Measurements from ENCODE around the gene TMA16. TPM values are rescaled to one million over a fixed set of nuclear protein-coding genes. Genes with fewer than 3 reads are reported as not detected.
A peak's percentile ranks its signal among the peaks of the same experiment; 100 is the strongest.
"Not testable (repeated sequence)": the region's sequence is repeated elsewhere in the genome, so short reads cannot be mapped to it uniquely, and the experiment has no call there.

Gene TMA16
- total RNA-seq, result 20.9 TPM

- H3K4me1 ChIP-seq (ENCODE audit: control insufficient read depth in 3 of 3, insufficient read depth in 3 of 3, low read length in 3 of 3), result peaks cover 0 to 6% (median 0%) of the 10 kb centered on the region in 3 donors
- H3K9ac ChIP-seq (ENCODE audit: low read depth in 1 of 3, low read length in 3 of 3), result peak within 1 kb of the TSS; percentile 83 to 95 (median 85)
- H3K9me3 ChIP-seq (ENCODE audit: control insufficient read depth in 3 of 3, low read length in 3 of 3), result no peaks in the 10 kb centered on the region
- peak within 1 kb of the TSS; percentile 65 for H3K27ac ChIP-seq (ENCODE audit: low read depth, low read length)
- H3K36me3 ChIP-seq (ENCODE audit: control insufficient read depth in 3 of 3, insufficient read depth in 3 of 3, low read length in 3 of 3), result no peaks in the 10 kb centered on the region
- H3K27me3 ChIP-seq (ENCODE audit: control insufficient read depth in 3 of 3, insufficient read depth in 3 of 3, low read length in 3 of 3), result no peaks in the 10 kb centered on the region
- H3K4me3 ChIP-seq (ENCODE audit: low read length in 3 of 3), result peak within 1 kb of the TSS; percentile 90 to 96 (median 92)
Measured at GRCh38 chr4:163494360-163495241, at the start of gene TMA16. Gene TMA16 (plus strand): TSS chr4:163494690. CDS start chr4:163494802, 112 bp downstream.

GRCh38 chr4:163447023-163447422, 47.5 kb upstream of the TMA16 start:
- not testable (repeated sequence) for H3K9me3 ChIP-seq (ENCODE audit: control insufficient read depth in 3 of 3, low read length in 3 of 3); H3K4me3 ChIP-seq (ENCODE audit: low read length in 3 of 3); H3K36me3 ChIP-seq (ENCODE audit: control insufficient read depth in 3 of 3, insufficient read depth in 3 of 3, low read length in 3 of 3); H3K9ac ChIP-seq (ENCODE audit: low read depth in 1 of 3, low read length in 3 of 3); H3K4me1 ChIP-seq (ENCODE audit: control insufficient read depth in 3 of 3, insufficient read depth in 3 of 3, low read length in 3 of 3); H3K27me3 ChIP-seq (ENCODE audit: control insufficient read depth in 3 of 3, insufficient read depth in 3 of 3, low read length in 3 of 3); H3K27ac ChIP-seq (ENCODE audit: low read depth, low read length)

GRCh38 chr4:163447481-163447880, 47.0 kb upstream of the TMA16 start:
- no peaks in the 10 kb centered on the region for H3K4me1 ChIP-seq (ENCODE audit: control insufficient read depth in 3 of 3, insufficient read depth in 3 of 3, low read length in 3 of 3)
- H3K4me3 ChIP-seq (ENCODE audit: low read length in 3 of 3), result no peak overlapping the region
- no peaks in the 10 kb centered on the region for H3K9me3 ChIP-seq (ENCODE audit: control insufficient read depth in 3 of 3, low read length in 3 of 3)
- no peak overlapping the region for H3K27ac ChIP-seq (ENCODE audit: low read depth, low read length)
- H3K36me3 ChIP-seq (ENCODE audit: control insufficient read depth in 3 of 3, insufficient read depth in 3 of 3, low read length in 3 of 3), result no peaks in the 10 kb centered on the region
- no peaks in the 10 kb centered on the region for H3K27me3 ChIP-seq (ENCODE audit: control insufficient read depth in 3 of 3, insufficient read depth in 3 of 3, low read length in 3 of 3)
- no peak overlapping the region for H3K9ac ChIP-seq (ENCODE audit: low read depth in 1 of 3, low read length in 3 of 3)

- Histone ChIP-seq H3K36me3 (ENCODE audit: control insufficient read depth in 3 of 3, insufficient read depth in 3 of 3, low read length in 3 of 3) (no peaks in the 10 kb centered on the region), H3K27me3 (ENCODE audit: control insufficient read depth in 3 of 3, insufficient read depth in 3 of 3, low read length in 3 of 3) (no peaks in the 10 kb centered on the region), H3K4me3 (ENCODE audit: low read length in 3 of 3) (no peak overlapping the region), H3K9me3 (ENCODE audit: control insufficient read depth in 3 of 3, low read length in 3 of 3) (no peaks in the 10 kb centered on the region), H3K27ac (ENCODE audit: low read depth, low read length) (no peak overlapping the region), H3K4me1 (ENCODE audit: control insufficient read depth in 3 of 3, insufficient read depth in 3 of 3, low read length in 3 of 3) (no peaks in the 10 kb centered on the region), H3K9ac (ENCODE audit: low read depth in 1 of 3, low read length in 3 of 3) (no peak overlapping the region)
Measured at GRCh38 chr4:163448540-163449203, 45.8 kb upstream of the TMA16 start.

- H3K4me1 ChIP-seq (ENCODE audit: control insufficient read depth in 3 of 3, insufficient read depth in 3 of 3, low read length in 3 of 3), result no peaks in the 10 kb centered on the region
- no peak overlapping the region for H3K4me3 ChIP-seq (ENCODE audit: low read length in 3 of 3)
- H3K9ac ChIP-seq (ENCODE audit: low read depth in 1 of 3, low read length in 3 of 3), result no peak overlapping the region
Measured at GRCh38 chr4:163462556-163462955, 31.9 kb upstream of the TMA16 start.

GRCh38 chr4:163467082-163467770, 27.3 kb upstream of the TMA16 start:
- no peaks in the 10 kb centered on the region for H3K9me3 ChIP-seq (ENCODE audit: control insufficient read depth in 3 of 3, low read length in 3 of 3)

More at GRCh38 chr4:163462556-163462955, 31.9 kb upstream of the TMA16 start:
- H3K9me3 ChIP-seq (ENCODE audit: control insufficient read depth in 3 of 3, low read length in 3 of 3), result no peaks in the 10 kb centered on the region
- no peaks in the 10 kb centered on the region for H3K36me3 ChIP-seq (ENCODE audit: control insufficient read depth in 3 of 3, insufficient read depth in 3 of 3, low read length in 3 of 3)
- H3K27ac ChIP-seq (ENCODE audit: low read depth, low read length), result no peak overlapping the region
- H3K27me3 ChIP-seq (ENCODE audit: control insufficient read depth in 3 of 3, insufficient read depth in 3 of 3, low read length in 3 of 3), result no peaks in the 10 kb centered on the region

GRCh38 chr4:163470391-163470790, 24.1 kb upstream of the TMA16 start:
- Histone ChIP-seq H3K4me1 (ENCODE audit: control insufficient read depth in 3 of 3, insufficient read depth in 3 of 3, low read length in 3 of 3) (no peaks in the 10 kb centered on the region), H3K9ac (ENCODE audit: low read depth in 1 of 3, low read length in 3 of 3) (no peak overlapping the region), H3K27ac (ENCODE audit: low read depth, low read length) (no peak overlapping the region), H3K4me3 (ENCODE audit: low read length in 3 of 3) (no peak overlapping the region), H3K27me3 (ENCODE audit: control insufficient read depth in 3 of 3, insufficient read depth in 3 of 3, low read length in 3 of 3) (no peaks in the 10 kb centered on the region), H3K36me3 (ENCODE audit: control insufficient read depth in 3 of 3, insufficient read depth in 3 of 3, low read length in 3 of 3) (no peaks in the 10 kb centered on the region), H3K9me3 (ENCODE audit: control insufficient read depth in 3 of 3, low read length in 3 of 3) (no peaks in the 10 kb centered on the region)

More at GRCh38 chr4:163467082-163467770, 27.3 kb upstream of the TMA16 start:
- Histone ChIP-seq H3K36me3 (ENCODE audit: control insufficient read depth in 3 of 3, insufficient read depth in 3 of 3, low read length in 3 of 3) (no peaks in the 10 kb centered on the region), H3K9ac (ENCODE audit: low read depth in 1 of 3, low read length in 3 of 3) (no peak overlapping the region), H3K4me3 (ENCODE audit: low read length in 3 of 3) (no peak overlapping the region), H3K27me3 (ENCODE audit: control insufficient read depth in 3 of 3, insufficient read depth in 3 of 3, low read length in 3 of 3) (no peaks in the 10 kb centered on the region), H3K27ac (ENCODE audit: low read depth, low read length) (no peak overlapping the region), H3K4me1 (ENCODE audit: control insufficient read depth in 3 of 3, insufficient read depth in 3 of 3, low read length in 3 of 3) (no peaks in the 10 kb centered on the region)

- H3K9ac ChIP-seq (ENCODE audit: low read depth in 1 of 3, low read length in 3 of 3), result no peak overlapping the region
- H3K36me3 ChIP-seq (ENCODE audit: control insufficient read depth in 3 of 3, insufficient read depth in 3 of 3, low read length in 3 of 3), result no peaks in the 10 kb centered on the region
Measured at GRCh38 chr4:163473130-163473529, 21.4 kb upstream of the TMA16 start.

GRCh38 chr4:163473576-163473975, 20.9 kb upstream of the TMA16 start, which contains the start of gene TKTL2:
Gene TKTL2 (minus strand): TSS chr4:163473754. CDS start chr4:163473734, 20 bp downstream.
- Histone ChIP-seq H3K9me3 (ENCODE audit: control insufficient read depth in 3 of 3, low read length in 3 of 3) (no peaks in the 10 kb centered on the region), H3K27me3 (ENCODE audit: control insufficient read depth in 3 of 3, insufficient read depth in 3 of 3, low read length in 3 of 3) (no peaks in the 10 kb centered on the region), H3K4me1 (ENCODE audit: control insufficient read depth in 3 of 3, insufficient read depth in 3 of 3, low read length in 3 of 3) (no peaks in the 10 kb centered on the region), H3K4me3 (ENCODE audit: low read length in 3 of 3) (no peak within 1 kb of the TSS), H3K27ac (ENCODE audit: low read depth, low read length) (no peak within 1 kb of the TSS), H3K36me3 (ENCODE audit: control insufficient read depth in 3 of 3, insufficient read depth in 3 of 3, low read length in 3 of 3) (no peaks in the 10 kb centered on the region), H3K9ac (ENCODE audit: low read depth in 1 of 3, low read length in 3 of 3) (no peak within 1 kb of the TSS)

More at GRCh38 chr4:163473130-163473529, 21.4 kb upstream of the TMA16 start:
- Histone ChIP-seq H3K27ac (ENCODE audit: low read depth, low read length) (no peak overlapping the region), H3K9me3 (ENCODE audit: control insufficient read depth in 3 of 3, low read length in 3 of 3) (no peaks in the 10 kb centered on the region), H3K4me3 (ENCODE audit: low read length in 3 of 3) (no peak overlapping the region), H3K4me1 (ENCODE audit: control insufficient read depth in 3 of 3, insufficient read depth in 3 of 3, low read length in 3 of 3) (no peaks in the 10 kb centered on the region), H3K27me3 (ENCODE audit: control insufficient read depth in 3 of 3, insufficient read depth in 3 of 3, low read length in 3 of 3) (no peaks in the 10 kb centered on the region)

All from skeletal muscle tissue (tissue), 4 donors.